Measurements from ENCODE around the gene ZFP42. TPM values are rescaled to one million over a fixed set of nuclear protein-coding genes. Genes with fewer than 3 reads are reported as not detected.

ZFP42 gene
- total and polyA plus RNA-seq, 5 donors from 2014 or later: not detected

DNA sequence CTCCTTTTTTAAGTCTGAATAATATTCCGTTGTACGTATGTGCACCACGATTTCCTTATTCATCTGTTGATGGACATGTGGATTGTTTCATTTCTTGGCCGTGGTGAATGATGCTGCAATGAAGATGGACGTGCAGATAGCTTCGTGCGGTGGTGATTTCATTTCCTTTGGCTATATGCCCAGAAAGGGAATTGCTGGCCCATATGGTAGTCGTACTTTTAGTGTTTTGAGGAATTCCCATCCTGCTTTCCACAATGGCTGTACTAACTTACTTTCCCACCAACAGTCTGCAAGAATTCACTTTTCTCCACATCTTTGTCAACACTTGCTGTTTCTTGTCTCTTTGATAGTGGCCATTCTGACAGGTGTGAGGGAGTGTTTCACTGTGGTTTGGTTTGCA lies 12.8 kb downstream of the ZFP42 start:
- Histone ChIP-seq H3K27me3 (ENCODE audit: control insufficient read depth, insufficient read depth, low read length) (no peaks in the 10 kb centered on the region), H3K36me3 (ENCODE audit: control insufficient read depth, insufficient read depth, low read length) (no peaks in the 10 kb centered on the region), H3K9me3 (ENCODE audit: control insufficient read depth in 2 of 2, low read length in 2 of 2) (peaks cover 0 to 1% of the 10 kb centered on the region in 2 experiments), H3K4me3 (ENCODE audit: low read depth, low read length) (no peak overlapping the region), H3K27ac (ENCODE audit: insufficient read depth, low read length, poor library complexity, severe bottlenecking) (no peak overlapping the region), H3K4me1 (ENCODE audit: control insufficient read depth, insufficient read depth, low read length, poor library complexity, severe bottlenecking) (no peaks in the 10 kb centered on the region)
- Mint-ChIP-seq H3K9me3 (peaks cover 0 to 10% (median 5%) of the 10 kb centered on the region in 7 donors), H3K4me3 (no peak overlapping the region), H3K4me1 (no peaks in the 10 kb centered on the region), H3K27ac (no peak overlapping the region), H3K27me3 (no peaks in the 10 kb centered on the region), H3K36me3 (no peaks in the 10 kb centered on the region)
- no peak for DNase-seq
- no peak for ATAC-seq (ENCODE audit: low read depth in 2 of 2)

GRCh38 chr4:188012426-188012945 lies 16.9 kb downstream of the ZFP42 start:
- no peak overlapping the region for H3K27ac Mint-ChIP-seq

GRCh38 chr4:188015025-188015940 lies 19.7 kb downstream of the ZFP42 start:
- no peaks in the 10 kb centered on the region for H3K27me3 ChIP-seq (ENCODE audit: control insufficient read depth, insufficient read depth, low read length)
- DNase-seq (no peak), ATAC-seq (ENCODE audit: low read depth in 2 of 2) (no peak)
- no peak overlapping the region for H3K27ac Mint-ChIP-seq
- H3K36me3 Mint-ChIP-seq: no peaks in the 10 kb centered on the region
- H3K4me3 ChIP-seq (ENCODE audit: low read depth, low read length): no peak overlapping the region
- no peaks in the 10 kb centered on the region for H3K4me1 Mint-ChIP-seq
- no peaks in the 10 kb centered on the region for H3K4me1 ChIP-seq (ENCODE audit: control insufficient read depth, insufficient read depth, low read length, poor library complexity, severe bottlenecking)
- no peak overlapping the region for H3K4me3 Mint-ChIP-seq
- H3K27ac ChIP-seq (ENCODE audit: insufficient read depth, low read length, poor library complexity, severe bottlenecking): no peak overlapping the region
- peaks cover 0 to 14% (median 5%) of the 10 kb centered on the region in 7 donors for H3K9me3 Mint-ChIP-seq
- H3K27me3 Mint-ChIP-seq: no peaks in the 10 kb centered on the region
- no peaks in the 10 kb centered on the region for H3K36me3 ChIP-seq (ENCODE audit: control insufficient read depth, insufficient read depth, low read length)
- peaks cover 0 to 1% of the 10 kb centered on the region in 2 experiments for H3K9me3 ChIP-seq (ENCODE audit: control insufficient read depth in 2 of 2, low read length in 2 of 2)

More at GRCh38 chr4:188012426-188012945, 16.9 kb downstream of the ZFP42 start:
- Histone ChIP-seq H3K9me3 (ENCODE audit: control insufficient read depth in 2 of 2, low read length in 2 of 2) (peaks cover 0 to 1% of the 10 kb centered on the region in 2 experiments), H3K4me3 (ENCODE audit: low read depth, low read length) (no peak overlapping the region), H3K36me3 (ENCODE audit: control insufficient read depth, insufficient read depth, low read length) (no peaks in the 10 kb centered on the region), H3K4me1 (ENCODE audit: control insufficient read depth, insufficient read depth, low read length, poor library complexity, severe bottlenecking) (no peaks in the 10 kb centered on the region), H3K27me3 (ENCODE audit: control insufficient read depth, insufficient read depth, low read length) (no peaks in the 10 kb centered on the region), H3K27ac (ENCODE audit: insufficient read depth, low read length, poor library complexity, severe bottlenecking) (no peak overlapping the region)
- ATAC-seq (ENCODE audit: low read depth in 2 of 2): no peak
- Mint-ChIP-seq H3K4me1 (no peaks in the 10 kb centered on the region), H3K36me3 (no peaks in the 10 kb centered on the region), H3K9me3 (peaks cover 3 to 16% (median 6%) of the 10 kb centered on the region in 7 donors), H3K4me3 (no peak overlapping the region), H3K27me3 (no peaks in the 10 kb centered on the region)
- DNase-seq: no peak

DNA sequence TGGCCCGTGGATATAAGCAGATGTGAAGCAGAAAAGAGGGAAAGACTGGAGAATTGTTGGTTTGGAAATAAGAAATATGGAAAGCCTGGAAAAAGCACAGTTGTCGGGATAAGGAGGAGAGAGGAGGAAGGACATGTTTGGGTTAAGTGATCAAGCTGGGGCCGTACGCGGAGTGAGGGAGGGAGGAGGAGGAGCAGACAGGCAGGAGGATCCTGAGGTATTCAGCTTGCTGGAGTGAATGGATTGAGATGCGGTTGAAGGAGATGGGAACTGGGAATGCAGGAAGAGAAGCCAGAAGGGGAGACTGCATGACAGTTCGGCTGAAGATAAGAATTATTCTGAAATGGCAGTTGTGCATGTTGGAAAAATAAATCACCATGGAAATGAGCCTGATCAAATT lies 21.2 kb downstream of the ZFP42 start:
- H3K27me3 Mint-ChIP-seq: no peaks in the 10 kb centered on the region

DNA sequence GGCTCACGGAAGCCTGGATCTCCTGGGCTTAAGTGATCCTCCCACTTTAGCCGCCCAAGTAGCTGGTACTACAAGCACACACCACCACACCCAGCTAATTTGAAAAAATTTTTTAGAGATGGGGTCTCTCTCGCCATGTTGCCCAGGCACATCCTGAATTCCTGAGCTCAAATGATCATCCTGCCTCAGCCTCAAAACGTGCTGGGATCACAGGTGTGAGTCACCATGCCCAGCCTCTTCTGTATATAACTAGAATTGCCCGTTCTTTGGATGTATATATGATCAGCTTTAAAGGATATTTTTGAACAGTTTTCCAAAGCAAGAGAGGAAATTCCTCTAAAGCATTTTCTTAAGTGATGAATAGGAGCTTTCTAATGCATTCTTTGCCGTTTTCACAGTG lies 22.7 kb downstream of the ZFP42 start:
- Histone ChIP-seq H3K27ac (ENCODE audit: insufficient read depth, low read length, poor library complexity, severe bottlenecking) (no peak overlapping the region), H3K27me3 (ENCODE audit: control insufficient read depth, insufficient read depth, low read length) (no peaks in the 10 kb centered on the region), H3K4me1 (ENCODE audit: control insufficient read depth, insufficient read depth, low read length, poor library complexity, severe bottlenecking) (no peaks in the 10 kb centered on the region), H3K36me3 (ENCODE audit: control insufficient read depth, insufficient read depth, low read length) (no peaks in the 10 kb centered on the region), H3K9me3 (ENCODE audit: control insufficient read depth in 2 of 2, low read length in 2 of 2) (no peaks in the 10 kb centered on the region), H3K4me3 (ENCODE audit: low read depth, low read length) (no peak overlapping the region)
- Mint-ChIP-seq H3K4me1 (no peaks in the 10 kb centered on the region), H3K9me3 (peaks cover 0 to 25% (median 6%) of the 10 kb centered on the region in 7 donors), H3K36me3 (no peaks in the 10 kb centered on the region), H3K27ac (no peak overlapping the region), H3K4me3 (no peak overlapping the region), H3K27me3 (no peaks in the 10 kb centered on the region)
- DNase-seq (no peak), ATAC-seq (ENCODE audit: low read depth in 2 of 2) (no peak)

More for the DNA sequence above, 21.2 kb downstream of the ZFP42 start:
- Histone ChIP-seq H3K27me3 (ENCODE audit: control insufficient read depth, insufficient read depth, low read length) (no peaks in the 10 kb centered on the region), H3K27ac (ENCODE audit: insufficient read depth, low read length, poor library complexity, severe bottlenecking) (no peak overlapping the region), H3K36me3 (ENCODE audit: control insufficient read depth, insufficient read depth, low read length) (no peaks in the 10 kb centered on the region), H3K4me1 (ENCODE audit: control insufficient read depth, insufficient read depth, low read length, poor library complexity, severe bottlenecking) (no peaks in the 10 kb centered on the region), H3K4me3 (ENCODE audit: low read depth, low read length) (no peak overlapping the region), H3K9me3 (ENCODE audit: control insufficient read depth in 2 of 2, low read length in 2 of 2) (no peaks in the 10 kb centered on the region)
- H3K9me3 Mint-ChIP-seq: peaks cover 2 to 17% (median 5%) of the 10 kb centered on the region in 7 donors
- no peaks in the 10 kb centered on the region for H3K36me3 Mint-ChIP-seq
- ATAC-seq (ENCODE audit: low read depth in 2 of 2) (no peak), DNase-seq (no peak)
- no peaks in the 10 kb centered on the region for H3K4me1 Mint-ChIP-seq
- no peak overlapping the region for H3K4me3 Mint-ChIP-seq
- H3K27ac Mint-ChIP-seq: no peak overlapping the region

DNA sequence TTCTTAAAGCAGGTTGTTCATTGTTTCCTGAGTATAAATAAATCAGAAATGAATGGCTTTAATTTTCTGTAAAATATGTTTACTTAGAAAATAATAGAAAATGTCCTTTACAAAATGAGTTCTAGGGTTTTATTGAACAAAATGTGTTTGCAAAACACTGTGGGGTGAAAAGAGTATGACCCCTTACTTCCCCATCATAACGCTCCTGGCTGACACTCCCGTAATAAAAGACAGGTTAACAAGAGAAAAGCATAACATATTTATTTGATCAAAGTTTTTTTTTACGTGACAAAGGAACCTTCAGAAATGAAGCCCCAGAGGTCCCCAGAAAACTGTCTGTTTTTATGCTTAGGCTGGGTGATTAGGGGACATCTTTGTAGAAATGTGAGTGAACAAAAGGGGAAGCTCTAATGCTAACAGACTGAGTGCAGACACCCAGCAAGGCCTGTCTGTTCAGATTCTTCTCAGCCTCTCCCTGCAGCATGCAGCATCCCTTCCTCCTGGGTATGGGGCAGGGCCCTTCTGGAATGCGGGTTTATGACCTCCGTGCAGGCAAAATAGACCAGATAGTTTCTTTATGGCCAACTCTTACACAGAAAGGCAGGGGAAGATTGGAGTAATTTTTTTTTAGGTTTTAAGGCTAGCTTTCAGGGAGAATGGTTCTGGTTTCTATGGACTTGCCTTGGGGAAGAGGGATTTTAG lies 26.1 kb downstream of the ZFP42 start:
- DNase-seq (no peak), ATAC-seq (ENCODE audit: low read depth in 2 of 2) (no peak)
- Histone ChIP-seq H3K4me3 (ENCODE audit: low read depth, low read length) (no peak overlapping the region), H3K27me3 (ENCODE audit: control insufficient read depth, insufficient read depth, low read length) (no peaks in the 10 kb centered on the region), H3K36me3 (ENCODE audit: control insufficient read depth, insufficient read depth, low read length) (no peaks in the 10 kb centered on the region), H3K4me1 (ENCODE audit: control insufficient read depth, insufficient read depth, low read length, poor library complexity, severe bottlenecking) (no peaks in the 10 kb centered on the region), H3K27ac (ENCODE audit: insufficient read depth, low read length, poor library complexity, severe bottlenecking) (no peak overlapping the region), H3K9me3 (ENCODE audit: control insufficient read depth in 2 of 2, low read length in 2 of 2) (no peaks in the 10 kb centered on the region)
- Mint-ChIP-seq H3K4me1 (no peaks in the 10 kb centered on the region), H3K36me3 (no peaks in the 10 kb centered on the region), H3K9me3 (peaks cover 0 to 18% (median 3%) of the 10 kb centered on the region in 7 donors), H3K4me3 (no peak overlapping the region), H3K27ac (no peak overlapping the region), H3K27me3 (no peaks in the 10 kb centered on the region)

DNA sequence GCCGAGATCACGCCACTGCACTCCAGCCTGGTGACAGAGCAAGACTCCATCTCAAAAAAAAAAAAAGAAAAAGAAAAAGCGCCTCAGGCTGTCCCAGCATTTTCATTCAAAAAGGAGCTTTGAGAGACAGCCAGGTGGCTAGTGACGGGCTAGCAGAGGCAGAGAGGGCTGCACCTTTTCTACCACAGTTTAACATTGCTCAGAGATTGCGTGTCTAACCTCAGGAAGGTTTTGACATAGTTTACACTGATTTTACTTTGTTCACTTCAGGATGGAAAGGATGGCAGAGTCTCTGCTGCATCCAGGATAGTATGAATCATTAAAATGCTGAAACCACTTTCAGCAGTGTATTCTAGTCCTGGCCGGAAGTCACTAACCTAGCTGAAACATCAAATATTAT lies 28.1 kb downstream of the ZFP42 start:
- Mint-ChIP-seq H3K27ac (no peak overlapping the region), H3K4me3 (no peak overlapping the region), H3K9me3 (peaks cover 0 to 14% (median 6%) of the 10 kb centered on the region in 7 donors), H3K36me3 (no peaks in the 10 kb centered on the region), H3K27me3 (no peaks in the 10 kb centered on the region), H3K4me1 (no peaks in the 10 kb centered on the region)
- Histone ChIP-seq H3K4me3 (ENCODE audit: low read depth, low read length) (no peak overlapping the region), H3K4me1 (ENCODE audit: control insufficient read depth, insufficient read depth, low read length, poor library complexity, severe bottlenecking) (no peaks in the 10 kb centered on the region), H3K9me3 (ENCODE audit: control insufficient read depth in 2 of 2, low read length in 2 of 2) (no peaks in the 10 kb centered on the region), H3K36me3 (ENCODE audit: control insufficient read depth, insufficient read depth, low read length) (no peaks in the 10 kb centered on the region), H3K27ac (ENCODE audit: insufficient read depth, low read length, poor library complexity, severe bottlenecking) (no peak overlapping the region), H3K27me3 (ENCODE audit: control insufficient read depth, insufficient read depth, low read length) (no peaks in the 10 kb centered on the region)
- ATAC-seq (ENCODE audit: low read depth in 2 of 2): no peak
- DNase-seq: no peak

Data from CD4-positive, CD25-positive, alpha-beta regulatory T cell (primary cell).